Suppressor macrophage treated with lipopolysaccharide for 4 hours (primary cell): ENCODE measurements around the gene BEND7.
"Not testable (repeated sequence)": the region's sequence is repeated elsewhere in the genome, so short reads cannot be mapped to it uniquely, and the experiment has no call there.

Experiments
- DNase-seq: peaks from one replicate; pipeline ENCODE4 v3.0.0-alpha.2; 2020

Gene BEND7

DNA sequence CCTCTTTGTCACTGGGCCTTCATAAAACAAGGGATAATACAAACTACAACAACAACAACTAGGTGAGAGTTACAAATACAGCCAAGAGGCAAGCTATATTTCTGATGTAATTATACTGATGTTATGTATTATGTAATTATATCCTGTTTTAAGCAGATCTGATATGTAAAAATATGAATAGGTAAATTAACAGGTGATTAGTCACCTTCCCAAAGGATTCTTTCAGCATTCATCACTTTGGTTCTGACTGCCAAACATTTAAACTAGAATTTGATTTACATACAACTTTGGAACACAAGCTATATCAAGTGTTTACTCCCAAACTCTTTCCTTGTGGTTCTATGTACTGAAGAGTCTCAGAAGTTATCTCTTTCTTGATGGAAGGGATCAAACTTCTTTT, 53.7 kb downstream of the BEND7 start:
- DNase-seq: no peak

DNA sequence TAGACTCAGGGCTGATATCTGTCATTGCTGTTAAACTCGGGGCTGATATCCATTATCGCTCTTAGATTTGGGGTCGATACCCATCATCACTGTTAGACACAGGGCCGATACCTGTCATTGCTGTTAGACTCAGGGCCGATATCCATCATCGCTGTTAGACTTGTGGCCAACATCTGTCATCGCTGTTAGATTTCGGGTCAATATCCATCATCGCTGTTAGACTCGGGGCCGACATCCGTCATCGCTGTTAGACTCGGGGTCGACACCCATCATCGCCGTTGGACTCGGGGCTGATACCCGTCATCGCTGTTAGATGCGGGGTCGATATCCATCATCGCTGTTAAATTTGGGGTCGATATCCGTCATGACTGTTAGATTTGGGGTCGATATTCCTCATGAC, 54.8 kb downstream of the BEND7 start:
- no peak for DNase-seq

GRCh38 chr10:13472359-13472758, 56.5 kb downstream of the BEND7 start:
- DNase-seq: no peak

DNA sequence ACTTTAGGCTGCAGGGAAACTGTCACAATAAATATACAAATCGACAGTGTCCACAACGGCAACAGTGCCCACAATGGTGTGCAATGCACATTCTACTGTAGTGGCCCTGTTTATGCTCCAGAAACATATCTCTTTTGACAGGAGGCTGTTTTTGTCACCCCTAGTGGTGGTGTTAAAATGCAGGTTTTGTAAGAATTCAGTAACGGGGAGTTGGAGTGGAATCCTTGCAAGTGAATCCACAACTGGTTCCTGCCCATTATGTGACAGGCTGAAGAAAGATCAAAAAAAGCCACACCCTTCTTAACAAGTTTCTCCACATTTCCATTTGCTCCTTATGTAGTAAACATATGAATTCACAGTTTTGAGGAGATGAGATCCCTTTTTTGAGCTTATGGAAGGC, 58.5 kb downstream of the BEND7 start:
- DNase-seq: no peak

DNA sequence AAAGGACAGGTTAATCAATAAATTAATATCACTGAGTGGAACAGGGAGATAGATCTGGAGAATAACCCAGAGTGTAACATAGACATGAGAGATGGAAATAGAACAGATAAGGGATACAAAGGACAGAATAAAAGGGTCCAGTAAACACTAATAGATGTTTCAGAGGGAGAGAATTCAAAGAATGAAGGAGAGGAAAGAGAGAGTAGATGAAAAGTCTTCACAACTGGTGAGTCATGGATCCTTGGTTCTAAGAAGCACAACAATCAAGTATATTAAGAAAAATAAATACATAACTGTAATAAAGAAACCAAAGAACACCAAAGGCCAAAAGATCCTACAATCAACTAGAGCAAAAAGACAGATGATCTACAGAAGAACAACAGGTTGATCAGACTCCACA, 66.3 kb downstream of the BEND7 start:
- no peak for DNase-seq

GRCh38 chr10:13458687-13459012, 70.2 kb downstream of the BEND7 start:
- no peak for DNase-seq

DNA sequence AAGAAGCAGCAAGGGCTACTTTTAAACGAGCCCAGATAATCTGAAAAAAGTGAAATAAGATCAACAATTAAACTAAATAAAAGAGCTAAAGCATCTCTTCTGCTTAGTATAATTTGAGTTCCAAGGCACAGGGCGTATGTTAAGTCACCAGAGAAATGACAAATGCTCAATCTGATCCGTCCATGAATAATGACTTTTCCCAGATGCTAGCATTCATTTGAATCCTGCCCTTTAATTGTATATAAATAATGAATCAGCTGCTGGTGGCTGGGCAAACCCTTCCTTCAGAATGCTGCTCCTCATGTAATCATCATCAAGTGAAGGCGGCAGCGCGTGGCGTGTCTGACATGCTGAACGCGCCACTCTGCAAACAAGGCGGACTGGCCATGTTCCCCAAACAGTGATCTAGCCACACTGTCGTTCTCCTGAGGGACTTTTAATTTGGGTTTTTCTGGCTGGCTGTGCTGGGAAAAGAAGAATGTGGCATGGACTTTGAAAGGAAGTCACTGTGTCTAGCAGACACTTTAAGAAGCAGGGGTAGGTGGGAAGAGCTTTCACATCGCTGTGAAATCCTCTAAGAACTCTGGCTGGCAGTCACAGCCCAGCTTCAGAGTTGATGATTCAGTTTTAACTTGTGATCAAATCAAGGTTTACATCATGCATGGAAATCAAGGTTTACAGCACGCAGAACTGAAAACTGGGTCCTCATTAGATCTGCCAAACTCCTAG, 70.7 kb downstream of the BEND7 start:
- no peak for DNase-seq

DNA sequence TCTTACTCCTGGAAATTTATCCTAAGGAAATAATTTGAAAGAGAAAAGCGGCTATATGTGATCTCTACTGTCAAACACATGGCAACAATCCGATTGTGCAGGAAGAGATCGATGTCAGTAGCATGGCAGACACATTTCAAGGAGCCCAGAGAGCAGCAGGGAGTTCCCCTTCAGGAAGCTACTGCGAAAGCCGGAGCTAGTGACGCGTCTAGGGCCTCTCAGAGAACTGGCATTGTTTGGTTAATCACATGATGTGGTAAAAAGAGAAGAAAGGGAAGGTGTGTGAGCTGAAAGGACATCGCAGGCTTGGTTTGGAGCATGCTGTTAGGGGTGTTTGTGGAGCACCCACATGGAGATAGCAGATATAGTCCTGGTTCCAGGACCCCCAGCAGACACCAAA, 74.9 kb downstream of the BEND7 start:
- peak; percentile 55 for DNase-seq

GRCh38 chr10:13450069-13450468, 78.7 kb downstream of the BEND7 start:
- no peak for DNase-seq

DNA sequence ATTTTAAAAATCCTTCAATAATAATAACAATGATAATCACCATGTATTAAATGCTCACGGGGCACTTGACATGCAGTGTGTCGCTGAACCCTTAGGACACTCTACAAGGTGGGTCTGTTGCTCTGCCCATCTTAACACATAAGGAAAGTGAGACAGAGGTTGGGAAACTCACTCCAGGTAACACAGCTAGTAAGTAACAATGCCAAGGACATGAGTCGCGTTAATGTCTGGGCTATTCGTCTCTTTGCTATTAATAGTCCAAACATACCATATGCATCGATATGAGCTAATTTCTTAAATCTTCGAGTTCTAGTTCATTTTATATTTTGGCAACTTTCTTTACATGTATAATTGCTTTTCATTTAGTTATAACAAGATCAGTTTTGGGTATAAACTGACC, 79.5 kb downstream of the BEND7 start:
- DNase-seq: no peak

DNA sequence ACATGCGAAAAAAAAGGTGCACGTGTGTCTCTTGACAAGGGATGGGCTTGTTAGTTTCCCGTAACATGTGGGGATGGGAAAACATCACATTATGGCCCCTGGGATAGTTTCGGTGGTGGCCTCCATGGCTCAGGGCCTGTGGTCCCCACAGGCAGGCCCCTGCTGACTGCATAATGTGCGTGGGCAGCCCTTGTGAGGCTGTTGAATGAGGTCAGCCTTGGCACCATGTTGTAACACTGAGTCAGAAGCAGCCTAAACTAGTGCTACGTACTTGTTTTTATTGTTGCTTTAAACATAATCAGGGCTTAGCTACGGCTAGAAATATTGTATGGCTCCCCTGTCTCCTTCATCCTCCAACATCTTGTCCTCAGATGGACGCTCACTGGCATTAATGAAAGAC, 80.6 kb downstream of the BEND7 start:
- peak; percentile 9 for DNase-seq

- no peak for DNase-seq
Measured at GRCh38 chr10:13445656-13446400, 83.0 kb downstream of the BEND7 start.

- no peak for DNase-seq
Measured at GRCh38 chr10:13441476-13441875, 87.3 kb downstream of the BEND7 start.

- DNase-seq: peak; percentile 64
Measured at GRCh38 chr10:13440185-13441061, 88.4 kb downstream of the BEND7 start.

DNA sequence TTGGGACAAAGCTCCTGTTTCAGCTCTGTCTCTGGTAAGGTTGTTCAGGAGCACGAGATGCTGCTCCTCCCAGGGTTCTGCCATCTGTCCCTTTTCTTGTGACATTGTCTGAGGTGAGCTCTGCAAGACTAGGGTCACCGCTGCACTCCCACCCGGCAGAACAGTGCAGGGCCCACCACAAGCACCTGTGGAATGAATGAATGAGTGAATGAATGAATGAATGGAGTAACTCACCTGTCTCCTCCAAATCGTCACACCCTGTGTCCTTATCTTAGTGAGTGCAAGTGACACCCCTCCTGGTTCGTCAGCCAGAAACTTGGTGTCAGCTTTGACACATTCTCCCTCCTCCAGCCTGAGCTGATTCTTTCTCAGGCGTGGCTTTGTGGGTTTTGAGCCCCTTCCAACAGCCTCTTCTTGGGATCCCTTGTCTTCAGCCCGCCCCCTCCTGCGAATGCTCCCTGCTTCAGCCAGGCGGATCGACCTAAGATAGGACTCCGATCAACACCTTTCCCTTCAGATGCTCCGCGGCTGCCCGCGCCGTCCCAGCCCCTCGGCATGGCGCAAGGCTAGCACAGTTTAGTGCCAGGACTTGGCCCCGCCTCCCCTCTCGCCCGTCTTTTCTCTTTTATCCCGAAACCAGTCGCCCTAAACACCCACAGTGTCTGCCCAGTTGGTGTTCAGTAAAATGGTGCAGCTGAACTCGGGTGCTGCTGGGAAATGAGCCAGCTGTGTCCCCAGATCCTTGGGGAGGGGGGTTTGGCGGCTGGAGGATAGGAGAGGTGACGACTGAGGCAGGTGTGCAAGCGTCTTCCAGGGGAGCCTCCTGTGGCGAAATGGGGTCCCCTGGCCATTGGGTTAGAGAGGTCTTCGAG, 89.3 kb downstream of the BEND7 start:
- no peak for DNase-seq

- no peak for DNase-seq
Measured at GRCh38 chr10:13437026-13437555, 91.7 kb downstream of the BEND7 start.

DNA sequence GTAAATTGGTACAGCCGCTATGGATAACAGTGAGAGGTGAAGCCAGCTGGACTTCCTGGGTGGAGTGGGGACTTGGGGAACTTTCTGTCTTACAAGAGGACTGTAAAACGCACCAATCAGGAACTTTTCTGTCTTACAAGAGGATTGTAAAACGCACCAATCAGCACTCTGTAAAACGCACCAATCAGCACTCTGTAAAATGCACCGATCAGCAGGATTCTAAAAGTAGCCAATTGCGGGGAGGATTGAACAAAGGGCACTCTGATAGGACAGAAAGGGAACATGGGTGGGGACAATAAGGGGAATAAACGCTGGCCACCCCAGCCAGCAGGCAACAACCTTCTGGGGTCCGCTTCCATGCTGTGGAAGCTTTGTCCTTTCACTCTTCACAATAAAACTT, 100.9 kb downstream of the BEND7 start:
- DNase-seq: not testable (repeated sequence)

DNA sequence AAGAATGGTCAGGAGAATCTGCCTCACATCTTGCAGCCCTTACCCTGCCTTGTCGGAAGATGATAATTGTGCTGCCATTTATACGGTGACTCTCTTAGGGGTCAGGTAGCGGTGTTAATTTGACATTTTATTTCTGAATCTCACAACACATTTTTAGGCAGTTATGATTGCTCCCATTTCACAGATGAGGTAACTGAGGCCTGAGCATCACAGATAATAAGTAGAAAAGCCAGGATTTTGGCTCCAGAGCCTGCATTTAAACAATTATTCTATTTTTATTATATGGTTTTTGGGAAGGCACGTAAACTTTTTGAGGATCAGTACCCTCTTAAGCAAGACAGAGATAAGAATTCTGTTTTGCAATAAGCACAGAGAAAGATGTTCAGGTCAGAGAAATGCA, 103.4 kb downstream of the BEND7 start:
- DNase-seq: no peak

- DNase-seq: no peak
Measured at GRCh38 chr10:13422800-13423199, 106.0 kb downstream of the BEND7 start.

- no peak for DNase-seq
Measured at GRCh38 chr10:13421382-13421917, 107.4 kb downstream of the BEND7 start.

DNA sequence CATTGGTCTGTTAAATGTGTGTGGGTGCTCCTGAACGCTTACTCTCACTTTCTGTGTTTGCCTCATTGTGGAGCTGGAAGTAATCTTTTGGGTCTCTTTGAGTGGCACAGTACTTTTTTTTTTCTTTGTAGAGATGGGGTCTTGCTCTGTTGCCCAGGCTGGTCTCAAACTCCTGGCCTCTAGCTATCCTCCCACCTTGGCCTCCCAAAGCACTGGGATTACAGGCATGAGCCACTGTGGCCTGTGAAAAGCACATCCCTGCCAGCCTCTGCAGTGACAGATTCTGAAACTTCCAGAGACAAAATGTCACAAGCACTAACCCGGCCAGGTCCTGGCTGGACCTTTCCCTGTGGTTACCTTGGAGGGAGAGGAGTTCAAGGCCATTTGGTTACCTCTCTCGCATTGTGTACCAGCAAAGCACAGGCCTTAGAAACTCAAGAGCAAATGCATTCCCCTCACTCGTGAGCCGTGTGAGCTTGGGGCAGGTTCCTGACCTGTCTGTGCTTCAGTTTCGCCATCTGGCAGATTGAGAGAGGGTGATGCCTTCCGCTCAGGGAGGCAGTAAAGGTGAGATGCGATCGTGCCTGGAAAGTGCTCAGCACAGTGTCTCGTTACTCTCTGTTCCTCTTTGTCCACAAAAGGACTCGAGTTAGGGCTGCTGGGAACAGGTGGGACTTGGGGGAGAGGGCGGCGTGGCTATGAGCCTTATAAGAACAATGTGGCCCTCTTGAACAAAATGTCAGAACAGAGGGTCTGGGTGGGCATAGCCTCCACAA, 108.1 kb downstream of the BEND7 start:
- DNase-seq: no peak
